Measurements from ENCODE around the gene FHAD1. TPM values are rescaled to one million over a fixed set of nuclear protein-coding genes. Genes with fewer than 3 reads are reported as not detected.

Gene FHAD1
- total RNA-seq, 2 experiments from 2014 or later: not detected

GRCh38 chr1:15261155-15262002, 14.4 kb downstream of the FHAD1 start:
- Histone ChIP-seq H3K4me3 (ENCODE audit: low read depth, low read length, poor library complexity, severe bottlenecking) (no peak overlapping the region), H3K36me3 (ENCODE audit: insufficient read depth, low read length) (no peaks in the 10 kb centered on the region), H3K79me2 (ENCODE audit: insufficient read depth, low read depth, low read length) (no peaks in the 10 kb centered on the region), H2AFZ (ENCODE audit: low read length) (no peak overlapping the region), H3K9me3 (ENCODE audit: low read length) (no peaks in the 10 kb centered on the region), H4K20me1 (ENCODE audit: insufficient read depth, low read length) (no peaks in the 10 kb centered on the region), H3K4me1 (ENCODE audit: insufficient read depth, low read length, poor library complexity, severe bottlenecking) (no peaks in the 10 kb centered on the region), H3K9me2 (ENCODE audit: insufficient read depth, low read length) (no peaks in the 10 kb centered on the region), H3K4me2 (ENCODE audit: low read length) (no peak overlapping the region), H3K27ac (ENCODE audit: low read depth, low read length, poor library complexity, severe bottlenecking) (no peak overlapping the region)
- intact Hi-C loops (cut with micrococcal nuclease; ENCODE audit: unreplicated experiment): no loop called here
- no TSS peak for BruUV-seq (replicated peaks)
- no peak for TF ChIP-seq EZH2phosphoT487 (IDR thresholded peaks at IDR 0.05; ENCODE audit: borderline replicate concordance, low read depth, low read length)
- TF ChIP-seq, protein P1, sequence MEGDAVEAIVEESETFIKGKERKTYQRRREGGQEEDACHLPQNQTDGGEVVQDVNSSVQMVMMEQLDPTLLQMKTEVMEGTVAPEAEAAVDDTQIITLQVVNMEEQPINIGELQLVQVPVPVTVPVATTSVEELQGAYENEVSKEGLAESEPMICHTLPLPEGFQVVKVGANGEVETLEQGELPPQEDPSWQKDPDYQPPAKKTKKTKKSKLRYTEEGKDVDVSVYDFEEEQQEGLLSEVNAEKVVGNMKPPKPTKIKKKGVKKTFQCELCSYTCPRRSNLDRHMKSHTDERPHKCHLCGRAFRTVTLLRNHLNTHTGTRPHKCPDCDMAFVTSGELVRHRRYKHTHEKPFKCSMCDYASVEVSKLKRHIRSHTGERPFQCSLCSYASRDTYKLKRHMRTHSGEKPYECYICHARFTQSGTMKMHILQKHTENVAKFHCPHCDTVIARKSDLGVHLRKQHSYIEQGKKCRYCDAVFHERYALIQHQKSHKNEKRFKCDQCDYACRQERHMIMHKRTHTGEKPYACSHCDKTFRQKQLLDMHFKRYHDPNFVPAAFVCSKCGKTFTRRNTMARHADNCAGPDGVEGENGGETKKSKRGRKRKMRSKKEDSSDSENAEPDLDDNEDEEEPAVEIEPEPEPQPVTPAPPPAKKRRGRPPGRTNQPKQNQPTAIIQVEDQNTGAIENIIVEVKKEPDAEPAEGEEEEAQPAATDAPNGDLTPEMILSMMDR (conservative IDR thresholded peaks at IDR 0.05; ENCODE audit: low read length): no peak
- CTCF ChIA-PET (ENCODE audit: unreplicated experiment): no interaction called here
- no peak for DNase-seq (ENCODE audit: low spot score)
- POLR2A ChIA-PET: no interaction called here

DNA sequence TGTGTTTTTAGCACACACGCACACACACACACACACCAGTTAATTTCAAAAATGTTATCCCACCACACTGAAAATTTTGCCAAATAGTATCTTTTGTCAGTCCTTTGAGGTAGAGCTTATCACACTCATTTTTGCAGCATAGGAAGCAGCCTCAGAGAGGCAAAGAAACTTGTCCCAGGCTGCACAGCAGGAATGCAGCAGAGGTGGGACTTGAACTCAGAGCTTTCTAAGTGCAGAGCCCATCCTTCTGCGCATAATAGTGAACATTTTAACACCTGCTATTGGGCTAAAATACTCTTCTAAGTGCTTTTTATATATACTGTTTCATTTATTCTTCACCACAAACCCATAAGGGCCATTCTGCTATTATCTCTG, 15.0 kb downstream of the FHAD1 start:
- Histone ChIP-seq H3K9me3 (ENCODE audit: low read length) (no peaks in the 10 kb centered on the region), H3K4me1 (ENCODE audit: insufficient read depth, low read length, poor library complexity, severe bottlenecking) (no peaks in the 10 kb centered on the region), H3K9me2 (ENCODE audit: insufficient read depth, low read length) (no peaks in the 10 kb centered on the region), H2AFZ (ENCODE audit: low read length) (no peak overlapping the region), H3K4me3 (ENCODE audit: low read depth, low read length, poor library complexity, severe bottlenecking) (no peak overlapping the region), H3K4me2 (ENCODE audit: low read length) (no peak overlapping the region), H3K79me2 (ENCODE audit: insufficient read depth, low read depth, low read length) (no peaks in the 10 kb centered on the region), H3K36me3 (ENCODE audit: insufficient read depth, low read length) (no peaks in the 10 kb centered on the region), H4K20me1 (ENCODE audit: insufficient read depth, low read length) (no peaks in the 10 kb centered on the region), H3K27ac (ENCODE audit: low read depth, low read length, poor library complexity, severe bottlenecking) (no peak overlapping the region)
- intact Hi-C loops (cut with micrococcal nuclease; ENCODE audit: unreplicated experiment): no loop called here
- POLR2A ChIA-PET: interaction anchor here (0.6 kb wide), 1 partner anchor 800 kb away, joined by 3 read pairs; no protein-coding TSS in a partner anchor
- DNase-seq (ENCODE audit: low spot score): no peak
- CTCF ChIA-PET (ENCODE audit: unreplicated experiment): no interaction called here
- BruUV-seq (replicated peaks): no TSS peak
- TF ChIP-seq, protein P1 (conservative IDR thresholded peaks at IDR 0.05; ENCODE audit: low read length): no peak

- intact Hi-C loops (cut with micrococcal nuclease; ENCODE audit: unreplicated experiment): no loop called here
- TF ChIP-seq, protein P1 (conservative IDR thresholded peaks at IDR 0.05; ENCODE audit: low read length): no peak
- TF ChIP-seq EZH2phosphoT487 (IDR thresholded peaks at IDR 0.05; ENCODE audit: borderline replicate concordance, low read depth, low read length): no peak
- Histone ChIP-seq H3K27ac (ENCODE audit: low read depth, low read length, poor library complexity, severe bottlenecking) (no peak overlapping the region), H3K9me2 (ENCODE audit: insufficient read depth, low read length) (no peaks in the 10 kb centered on the region), H3K4me3 (ENCODE audit: low read depth, low read length, poor library complexity, severe bottlenecking) (no peak overlapping the region), H3K4me1 (ENCODE audit: insufficient read depth, low read length, poor library complexity, severe bottlenecking) (no peaks in the 10 kb centered on the region), H3K36me3 (ENCODE audit: insufficient read depth, low read length) (no peaks in the 10 kb centered on the region), H3K4me2 (ENCODE audit: low read length) (no peak overlapping the region), H3K79me2 (ENCODE audit: insufficient read depth, low read depth, low read length) (no peaks in the 10 kb centered on the region), H3K9me3 (ENCODE audit: low read length) (no peaks in the 10 kb centered on the region), H2AFZ (ENCODE audit: low read length) (no peak overlapping the region), H4K20me1 (ENCODE audit: insufficient read depth, low read length) (no peaks in the 10 kb centered on the region)
- POLR2A ChIA-PET: no interaction called here
- CTCF ChIA-PET (ENCODE audit: unreplicated experiment): no interaction called here
- no peak for DNase-seq (ENCODE audit: low spot score)
- BruUV-seq (replicated peaks): no TSS peak
These were observed 15.7 kb downstream of the FHAD1 start for GRCh38 chr1:15262706-15263105.
